Left renal pelvis (tissue), 4 donors: Measurements from ENCODE around the gene RFX1. TPM values are rescaled to one million over a fixed set of nuclear protein-coding genes. Genes with fewer than 3 reads are reported as not detected.
"Not testable (repeated sequence)": the region's sequence is repeated elsewhere in the genome, so short reads cannot be mapped to it uniquely, and the experiment has no call there.

Source experiments
- DNase-seq, 4 donors: peaks; one replicate each; pipeline ENCODE4 v3.0.0-alpha.2; 2013; ENCODE audit warnings: low read depth in 4 of 4, low spot score in 3 of 4
- polyA plus RNA-seq, 4 donors: library from polyadenylated mRNA; unstranded; fragments of 120-200 nt; gene quantifications; one replicate each; pipeline ENCODE4 v1.2.1, GENCODE V29; 2013; ENCODE audit not compliant: insufficient read length in 4 of 4

The RFX1 gene
- polyA plus RNA-seq, 4 donors: 9.3 to 19.2 (median 10.2) TPM

DNA sequence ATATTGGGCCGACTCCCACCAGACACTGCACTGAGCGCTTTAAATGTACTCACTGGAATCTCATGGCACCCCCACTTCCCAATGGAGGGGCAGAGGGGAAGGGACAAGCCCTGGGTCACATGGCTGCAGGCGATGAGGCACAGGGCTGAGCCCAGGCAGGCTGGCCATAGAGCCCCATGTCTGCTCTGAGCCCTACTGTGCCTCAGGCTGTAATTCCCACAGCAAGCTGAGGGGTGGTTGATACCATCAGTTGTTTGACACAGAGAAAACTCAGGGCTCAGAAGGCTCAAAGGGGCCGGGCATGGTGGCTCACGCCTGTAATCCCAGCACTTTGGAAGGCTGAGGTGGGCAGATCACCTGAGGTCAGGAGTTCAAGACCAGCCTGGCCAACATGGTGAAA is 25.1 kb downstream of the RFX1 start:
- no peak for DNase-seq

DNA sequence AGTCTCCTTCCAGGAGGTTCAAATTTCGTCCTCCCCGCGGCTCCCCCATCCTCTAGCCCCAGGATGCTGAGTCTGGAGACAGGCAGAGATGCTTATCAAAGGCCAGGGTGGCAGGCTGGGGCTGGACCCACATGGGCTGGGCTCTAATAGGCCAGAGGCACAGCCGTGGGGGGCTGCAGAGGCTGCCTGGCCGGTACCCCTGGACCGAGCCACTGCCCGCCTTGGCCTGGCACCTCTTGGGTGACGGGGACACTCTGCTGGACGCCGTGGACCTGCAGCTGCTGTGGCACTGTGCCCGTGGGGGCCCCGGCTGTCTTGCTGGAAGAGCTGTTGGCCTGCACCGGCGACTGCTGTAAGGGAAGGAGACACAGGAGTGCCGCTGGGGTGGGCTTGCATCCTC is 25.8 kb downstream of the RFX1 start:
- no peak for DNase-seq

DNA sequence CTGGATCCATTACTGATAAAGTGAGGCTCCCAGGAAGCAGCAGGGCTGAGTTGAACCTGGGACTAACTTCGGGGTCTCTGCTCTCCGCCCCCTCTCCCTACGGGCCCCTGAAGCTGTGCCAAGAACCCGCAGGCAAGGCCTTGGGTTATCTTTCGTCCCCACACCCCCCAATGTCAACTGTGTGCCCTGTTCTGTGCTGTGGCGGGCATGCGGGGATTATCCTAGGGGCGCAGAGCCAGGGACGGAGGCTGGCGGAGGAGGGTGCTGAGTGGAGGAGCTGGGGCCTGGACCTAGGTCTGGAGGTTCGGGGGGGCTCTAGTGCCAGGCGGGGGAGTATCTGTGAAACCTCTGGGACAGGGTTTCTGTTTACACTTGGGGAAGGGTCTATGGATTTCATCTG is 26.4 kb downstream of the RFX1 start:
- DNase-seq: no peak

DNA sequence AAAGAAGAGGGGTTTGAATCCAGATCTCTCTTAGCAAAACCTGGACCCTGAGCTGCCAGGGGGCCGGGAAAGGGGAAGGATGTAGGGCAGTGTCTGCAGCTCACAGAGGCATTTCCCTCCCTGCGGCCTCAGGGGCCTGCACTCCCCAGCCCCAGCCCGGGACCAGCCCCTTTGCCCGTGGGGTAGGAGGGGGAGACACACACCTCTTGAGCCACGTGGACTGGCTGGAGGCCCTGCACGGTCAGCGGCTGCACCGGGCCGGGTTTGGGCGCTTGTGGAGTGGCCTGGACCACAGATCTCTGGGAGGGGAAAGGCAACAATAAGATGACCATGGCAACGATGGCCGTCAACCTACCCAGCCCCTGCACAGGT is 26.9 kb downstream of the RFX1 start:
- DNase-seq: no peak

DNA sequence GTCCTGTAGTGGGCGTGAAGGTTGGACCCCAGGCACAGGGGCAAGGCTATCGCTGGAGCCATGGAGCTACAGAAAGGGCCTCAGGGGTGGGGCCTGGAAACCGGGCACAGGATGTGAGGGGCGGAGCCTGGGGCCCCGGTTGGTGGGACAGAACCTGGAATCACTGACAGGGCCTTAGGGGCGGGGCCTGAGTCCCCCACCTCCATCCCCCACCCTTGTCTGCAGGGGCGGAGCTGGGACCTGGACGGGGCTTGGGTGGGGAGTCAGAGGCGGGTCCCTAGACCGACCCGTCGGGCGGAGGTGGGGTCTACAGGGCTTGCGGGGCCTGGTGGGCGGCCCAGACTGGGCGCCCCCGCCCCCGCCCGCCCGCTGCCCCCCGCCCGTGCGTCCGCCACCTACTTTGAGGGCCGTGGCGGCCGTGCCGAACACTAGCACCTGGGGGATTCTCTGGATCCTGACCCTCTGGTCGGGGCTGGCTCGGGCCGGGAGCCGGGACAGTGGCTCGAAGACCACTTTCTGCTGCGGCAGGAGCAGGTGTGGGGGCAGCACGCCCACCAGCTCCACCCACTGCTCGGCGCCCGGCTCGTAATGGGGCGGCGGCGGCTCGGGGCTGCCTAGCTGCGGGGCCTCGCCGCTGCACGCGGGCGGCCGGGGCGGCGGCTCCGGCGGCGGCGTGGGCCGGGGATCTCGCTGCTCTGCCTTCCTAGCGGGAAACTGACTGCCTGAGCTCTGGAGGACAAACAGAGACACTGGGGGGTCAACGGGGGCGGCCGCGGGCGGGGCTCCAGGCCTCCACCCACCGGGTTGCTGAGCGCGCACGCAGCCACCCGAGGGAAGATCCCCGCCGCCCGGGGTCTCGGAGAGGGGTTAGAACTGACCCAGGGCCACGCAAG is 27.5 kb downstream of the RFX1 start:
- peak in 2 of 4 donors; percentile 75 for DNase-seq

DNA sequence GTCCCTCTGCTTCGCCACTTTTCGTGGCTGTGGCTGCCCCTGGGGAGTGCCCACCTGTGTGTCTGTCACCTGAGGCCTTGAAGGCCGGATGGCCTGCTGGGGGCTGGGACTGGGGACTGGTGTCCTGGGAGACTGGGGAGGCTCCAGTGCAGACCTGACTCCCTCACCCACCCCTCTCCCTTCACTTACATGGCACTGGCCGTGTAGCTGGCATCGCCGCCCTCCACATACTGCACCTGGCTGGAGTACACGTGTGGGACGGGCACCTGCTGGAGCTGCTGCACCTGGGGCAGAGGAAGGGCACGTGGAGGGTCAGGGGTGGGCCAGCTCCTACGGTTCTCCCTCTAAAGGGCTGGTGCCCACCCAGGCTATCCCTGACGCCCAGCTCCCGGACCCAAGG is 28.3 kb downstream of the RFX1 start:
- no peak for DNase-seq

DNA sequence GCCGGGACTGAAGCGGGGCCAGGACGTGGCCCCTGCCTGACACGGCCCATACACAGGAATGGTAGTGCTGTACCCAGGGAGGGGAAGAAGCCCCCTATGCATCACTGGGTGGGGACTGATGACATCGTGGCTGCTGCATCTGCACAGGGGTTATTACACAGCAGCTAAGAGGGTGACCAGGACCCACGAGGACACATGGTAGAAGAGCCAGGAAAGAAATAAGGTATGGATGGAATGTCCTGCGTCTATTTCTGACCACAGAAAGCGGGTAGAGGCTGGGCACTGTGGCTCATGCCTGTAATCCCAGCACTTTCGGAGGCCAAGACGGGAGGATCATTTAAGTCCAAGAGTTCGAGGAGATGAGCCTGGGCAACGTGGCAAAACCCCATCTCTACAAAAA is 29.7 kb downstream of the RFX1 start:
- DNase-seq: no peak

DNA sequence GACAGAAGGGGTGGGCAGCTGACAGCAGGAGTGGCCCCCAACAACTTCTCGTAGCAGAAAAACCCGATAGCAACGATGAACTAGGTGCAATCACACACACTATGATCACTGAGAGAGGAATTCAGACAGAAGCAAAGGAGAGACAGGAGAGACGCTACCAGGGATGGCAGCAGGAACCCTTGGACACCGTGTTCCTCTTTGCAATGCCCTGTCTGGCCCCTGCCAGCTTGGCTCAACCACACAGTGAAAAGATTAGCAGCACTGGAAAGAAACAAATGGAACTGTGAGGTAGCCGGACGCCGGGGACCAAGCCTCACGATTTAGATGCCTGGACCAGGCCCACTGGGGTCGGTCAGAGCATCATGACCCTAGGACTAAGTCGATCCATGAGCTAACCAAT is 30.2 kb downstream of the RFX1 start:
- no peak for DNase-seq

DNA sequence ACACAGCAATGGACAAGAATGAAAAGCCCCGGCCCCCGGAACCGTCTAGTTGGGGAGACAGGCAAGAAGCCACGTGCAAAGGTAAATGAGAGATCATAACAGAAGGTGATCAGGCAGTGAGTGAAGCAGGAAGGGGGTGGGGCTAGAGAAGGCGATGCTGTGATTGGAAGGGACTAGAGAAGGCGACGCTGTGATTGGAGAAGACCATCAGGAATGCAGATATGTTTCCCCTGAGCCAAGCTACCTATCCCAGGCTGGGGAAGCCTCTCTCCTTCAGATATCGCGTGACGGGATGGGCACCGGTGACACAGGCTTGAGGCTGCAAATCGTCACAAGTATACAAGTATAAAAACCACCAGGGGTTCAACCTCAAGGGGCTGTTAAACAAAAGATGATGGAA is 32.0 kb downstream of the RFX1 start:
- DNase-seq: no peak

DNA sequence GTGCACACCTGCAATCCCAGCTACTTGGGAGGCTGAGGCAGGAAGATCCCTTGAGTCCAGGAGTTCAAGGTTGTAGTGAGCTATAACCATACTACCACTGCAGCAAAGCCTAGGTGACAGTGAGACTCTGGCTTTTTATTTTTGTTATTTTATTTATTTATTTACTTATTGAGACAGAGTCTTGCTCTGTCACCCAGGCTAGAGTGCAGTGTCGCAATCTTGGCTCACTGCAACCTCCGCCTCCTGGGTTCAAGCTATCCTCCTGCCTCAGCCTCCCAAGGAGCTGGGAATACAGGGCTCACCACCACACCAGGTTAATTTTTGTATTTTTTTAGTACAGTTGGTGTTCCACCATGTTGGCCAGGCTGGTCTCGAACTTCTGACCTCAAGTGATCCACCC is 32.6 kb downstream of the RFX1 start:
- not testable (repeated sequence) for DNase-seq

DNA sequence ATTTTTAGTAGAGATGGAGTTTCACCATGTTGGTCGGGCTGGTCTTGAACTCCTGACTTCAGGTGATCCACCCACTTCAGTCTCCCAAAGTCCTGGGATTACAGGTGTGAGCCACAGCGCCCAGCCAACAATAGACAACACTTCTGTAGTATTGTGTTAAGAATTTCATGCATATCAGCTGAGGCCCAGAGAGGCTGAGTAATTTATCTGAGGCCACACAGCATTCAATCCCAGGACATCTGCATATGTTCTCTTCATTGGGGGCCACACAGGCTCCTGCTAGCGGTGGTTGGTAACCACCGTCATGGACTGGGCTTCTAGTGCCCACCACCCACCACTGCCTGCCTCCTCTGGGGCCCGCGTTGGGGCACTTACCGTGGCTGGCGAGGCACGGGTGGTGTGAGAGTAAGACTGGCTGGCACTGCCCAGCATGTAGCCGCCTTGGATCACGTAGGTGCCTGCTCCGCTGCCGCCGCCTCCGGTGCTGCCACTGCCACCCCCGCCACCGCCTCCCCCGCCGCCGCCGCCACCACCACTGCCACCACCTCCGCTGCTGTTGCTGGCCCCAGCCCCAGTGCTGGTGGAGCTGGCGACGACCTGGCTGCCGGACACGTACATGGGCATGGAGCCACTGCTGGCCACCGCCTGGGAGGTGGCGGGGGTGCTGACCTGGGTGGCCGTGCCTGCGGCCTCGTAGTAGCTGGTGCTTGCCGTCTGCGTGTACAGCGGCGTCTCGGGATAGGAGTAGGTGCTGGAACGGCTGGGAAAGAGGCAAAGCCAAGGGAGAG is 33.6 kb downstream of the RFX1 start:
- DNase-seq: no peak

DNA sequence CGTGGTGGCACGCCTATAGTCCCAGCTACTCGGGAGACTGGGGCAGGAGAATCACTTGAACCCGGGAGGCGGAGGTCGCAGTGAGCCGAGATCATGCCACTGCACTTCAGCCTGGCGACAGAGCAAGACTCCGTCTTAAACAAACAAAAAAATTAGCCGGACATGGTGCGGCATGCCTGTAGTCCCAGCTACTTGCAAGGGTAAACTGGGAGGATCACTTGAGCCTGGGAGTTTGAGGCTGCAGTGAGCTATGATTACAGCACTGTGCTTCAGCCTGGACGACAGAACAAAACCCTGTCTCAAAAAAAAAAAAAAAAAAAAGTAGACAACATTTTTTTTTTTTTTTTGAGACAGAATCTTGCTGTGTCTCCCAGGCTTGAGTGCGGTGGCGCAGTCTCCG is 34.3 kb downstream of the RFX1 start:
- not testable (repeated sequence) for DNase-seq

DNA sequence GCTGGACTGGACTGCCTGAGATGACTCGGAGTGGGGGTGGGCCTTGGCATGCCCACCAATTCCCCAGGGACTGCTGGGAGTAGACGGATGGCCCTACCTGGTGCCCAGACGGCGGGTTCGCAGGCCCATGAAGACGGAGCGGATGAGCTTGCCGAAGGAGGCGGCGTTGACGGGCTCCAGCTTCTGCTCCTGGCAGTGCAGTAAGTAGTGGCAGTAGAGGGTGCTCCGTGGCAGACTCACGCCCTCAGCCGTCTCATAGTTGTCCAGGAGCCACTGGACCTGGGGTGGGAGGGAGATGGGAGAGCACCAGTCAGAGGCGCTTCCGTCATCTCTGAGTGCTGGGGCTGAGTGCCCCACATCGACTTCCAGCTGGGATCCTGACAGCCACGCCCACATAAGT is 36.2 kb downstream of the RFX1 start:
- DNase-seq: no peak

DNA sequence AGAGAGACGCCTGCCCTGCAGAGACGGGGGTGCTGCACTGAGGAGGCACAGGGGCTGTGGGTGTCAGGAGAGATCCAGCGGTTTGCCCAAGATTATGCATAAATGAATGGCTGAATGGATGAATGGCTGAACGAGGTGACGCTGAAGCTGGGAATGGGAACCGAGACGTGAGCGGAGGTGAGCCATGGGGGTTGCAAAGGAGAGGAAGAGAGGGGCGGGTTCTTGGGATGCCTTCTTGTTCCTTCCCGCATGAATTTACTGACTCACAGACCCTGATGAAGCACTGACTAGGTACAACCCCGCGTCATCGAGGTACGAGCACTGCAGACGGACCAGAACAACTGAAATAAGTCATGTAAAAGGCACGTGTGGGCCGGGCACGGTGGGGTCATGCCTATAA is 37.1 kb downstream of the RFX1 start:
- DNase-seq: no peak

DNA sequence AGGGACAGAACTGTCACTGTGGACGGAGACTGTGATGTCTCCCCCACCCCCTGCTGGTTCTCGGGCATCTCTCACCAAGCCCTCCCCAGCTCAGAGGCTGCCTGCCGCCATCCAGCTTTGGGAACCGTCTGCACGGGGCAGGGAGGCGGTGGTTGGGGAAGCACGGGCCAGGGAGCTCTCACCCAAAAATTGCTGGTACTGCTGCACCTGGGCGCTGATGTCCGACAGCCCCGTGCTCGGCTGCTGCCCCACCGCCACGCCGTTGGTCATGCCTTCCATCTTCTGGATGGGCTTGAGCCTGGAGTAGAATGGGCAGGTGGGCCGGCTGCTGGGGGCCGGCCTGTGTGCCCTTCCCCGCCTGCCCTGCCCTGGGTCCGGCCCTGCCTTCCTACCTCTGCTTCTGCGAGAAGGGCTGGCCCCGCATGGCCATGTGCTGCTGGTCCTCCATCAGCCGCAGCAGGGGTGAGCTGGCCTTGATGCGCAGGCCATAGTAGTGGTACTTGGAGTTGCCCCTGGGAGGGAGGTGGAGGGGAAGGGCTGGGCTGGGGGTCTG is 37.7 kb downstream of the RFX1 start:
- DNase-seq: no peak

DNA sequence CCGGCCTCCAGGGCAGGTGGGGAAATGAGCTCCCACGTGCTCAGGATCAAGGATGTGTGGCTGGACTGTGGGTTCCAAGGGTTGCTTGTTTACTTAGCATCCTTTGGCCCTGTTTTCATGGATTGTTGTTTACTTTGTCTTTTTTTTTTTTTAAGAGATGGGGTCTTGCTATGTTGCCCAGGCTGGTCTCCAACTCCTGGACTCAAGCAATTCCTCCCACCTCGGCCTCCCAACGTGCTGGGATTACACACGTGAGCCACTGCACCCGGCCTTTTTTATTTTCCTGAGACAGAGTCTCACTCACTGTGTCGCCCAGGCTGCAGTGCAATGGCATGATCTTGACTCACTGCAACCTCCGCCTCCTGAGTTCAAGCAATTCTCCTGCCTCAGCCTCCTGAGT is 38.9 kb downstream of the RFX1 start:
- not testable (repeated sequence) for DNase-seq

DNA sequence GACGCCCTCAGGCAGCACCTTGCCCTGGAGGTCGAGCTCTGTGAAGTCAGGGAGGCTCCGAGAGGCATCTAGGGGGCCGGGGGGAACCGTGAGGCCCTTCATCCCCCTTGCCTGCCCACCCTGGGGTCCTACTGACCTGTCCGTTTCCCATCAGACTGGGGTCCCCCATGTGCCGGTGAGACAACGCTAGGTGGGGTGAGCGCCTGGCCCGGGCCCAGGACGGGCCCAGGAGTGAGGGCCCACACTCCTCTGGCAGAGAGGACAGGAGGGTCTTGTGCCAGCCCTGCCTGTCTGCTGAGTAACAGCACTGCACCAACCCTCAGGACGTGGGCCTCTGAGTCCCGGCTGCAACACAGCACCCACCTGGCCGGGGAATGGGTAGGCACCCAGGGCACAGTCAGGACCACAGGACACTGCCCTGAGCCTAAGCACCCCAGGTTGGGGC is 39.4 kb downstream of the RFX1 start:
- no peak for DNase-seq

DNA sequence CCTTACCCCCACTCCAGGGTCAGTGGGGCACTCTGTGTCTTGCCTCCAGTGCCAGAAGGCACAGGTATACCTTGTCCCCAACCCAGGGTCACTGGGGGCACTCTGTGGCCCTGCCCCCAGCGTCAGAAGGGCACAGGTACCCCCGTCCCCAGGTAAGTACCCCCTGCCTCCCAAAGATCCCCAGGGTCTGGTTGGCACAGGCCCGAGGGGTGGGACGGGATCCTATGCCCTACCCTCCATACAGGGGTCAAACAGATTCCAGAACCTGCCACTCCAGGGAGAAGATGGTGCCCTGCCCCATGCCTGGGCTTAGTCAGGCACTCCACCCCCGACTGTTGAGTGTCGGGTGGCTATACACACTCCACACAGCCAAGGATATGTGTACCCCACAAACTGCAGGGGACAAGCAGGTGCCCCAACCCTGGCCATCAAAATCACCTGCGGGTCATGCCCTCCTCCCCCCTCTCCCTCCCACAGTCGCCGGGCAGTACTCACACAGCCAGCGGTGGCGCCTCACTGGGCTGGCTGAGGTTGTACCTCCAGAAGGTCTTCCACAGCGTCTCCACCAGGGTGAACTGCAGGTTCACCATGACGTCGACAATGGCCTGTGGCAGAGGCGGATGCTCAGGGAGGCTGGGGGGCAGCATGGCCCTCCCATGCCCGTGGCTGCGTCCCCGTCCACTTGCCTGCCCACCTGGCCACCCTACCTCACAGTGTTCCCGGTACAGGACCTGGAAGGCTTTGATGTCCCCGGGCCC is 40.0 kb downstream of the RFX1 start:
- DNase-seq: no peak

DNA sequence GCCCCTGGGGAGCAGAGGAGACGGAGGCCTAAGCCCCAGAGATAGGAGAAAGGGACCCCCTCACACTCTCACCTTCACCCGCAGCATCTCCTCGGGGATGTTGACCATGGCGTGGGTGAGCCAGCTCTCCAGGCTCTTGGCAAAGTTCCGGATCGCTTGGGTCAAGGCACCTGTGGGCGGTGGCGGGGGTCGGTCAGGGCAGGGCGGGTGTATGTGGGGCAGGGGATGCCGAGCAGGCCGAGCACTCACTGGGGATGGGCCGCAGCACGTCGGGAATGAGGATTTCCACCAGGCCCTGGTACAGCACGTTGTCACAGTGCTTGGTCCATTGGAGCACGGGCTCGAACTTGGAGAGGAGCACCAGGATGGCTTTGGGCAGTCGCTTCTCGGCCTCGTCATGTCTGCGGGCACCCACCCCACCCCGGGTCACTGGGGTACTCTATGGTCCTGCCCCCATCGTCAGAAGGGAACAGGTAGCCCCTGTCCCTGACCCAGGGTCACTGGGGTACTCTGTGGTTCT is 40.7 kb downstream of the RFX1 start:
- DNase-seq: no peak

DNA sequence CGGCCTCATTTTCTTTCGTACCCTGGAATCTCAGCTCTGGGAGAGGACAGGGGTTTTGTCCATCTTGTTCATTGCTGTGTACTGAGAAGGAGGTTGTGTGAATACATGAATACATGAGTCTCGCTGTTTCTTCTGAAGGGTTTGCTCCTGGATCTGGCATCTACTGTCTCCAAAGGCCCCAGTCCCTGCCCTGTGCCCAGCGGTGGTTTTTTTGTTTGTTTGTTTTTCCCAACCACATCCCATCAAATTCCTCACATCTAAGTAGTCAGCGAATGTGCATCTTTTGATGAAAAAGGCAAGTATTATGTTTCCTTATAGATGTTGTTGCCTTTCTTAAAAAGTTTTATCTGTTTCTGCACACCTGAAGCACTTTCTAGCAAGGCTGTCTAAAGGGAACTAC is 41.3 kb downstream of the RFX1 start:
- no peak for DNase-seq
